Measurements from ENCODE around the gene GUCA2B. TPM values are rescaled to one million over a fixed set of nuclear protein-coding genes. Genes with fewer than 3 reads are reported as not detected.

GUCA2B gene
- polyA plus RNA-seq, 4 donors: 14.4 to 969 (median 622) TPM

GRCh38 chr1:42125552-42125951 lies 27.7 kb upstream of the GUCA2B start:
- 43 to 85% (median 56%) methylated on average over 1 of the region's 1 CpG for WGBS, 3 donors
- H3K36me3 ChIP-seq (ENCODE audit: control insufficient read depth in 3 of 3, insufficient read depth in 2 of 3, low read depth in 1 of 3, low read length in 3 of 3): no peaks in the 10 kb centered on the region
- peaks cover 0 to 2% (median 0%) of the 10 kb centered on the region in 3 donors for H3K27me3 ChIP-seq (ENCODE audit: control insufficient read depth in 3 of 3, insufficient read depth in 3 of 3, low read length in 3 of 3)
- no peak overlapping the region for H3K4me3 ChIP-seq (ENCODE audit: low read depth in 1 of 3, low read length in 3 of 3)
- H3K27ac ChIP-seq (ENCODE audit: low read depth in 1 of 3, low read length in 2 of 3): no peak overlapping the region
- FAIRE-seq (no peak), DNase-seq (no peak)
- H3K9me3 ChIP-seq (ENCODE audit: control insufficient read depth in 2 of 2, insufficient read depth in 1 of 2, low read depth in 1 of 2, low read length in 1 of 2): no peaks in the 10 kb centered on the region
- no peaks in the 10 kb centered on the region for H3K4me1 ChIP-seq (ENCODE audit: control insufficient read depth in 3 of 3, insufficient read depth in 2 of 3, low read depth in 1 of 3, low read length in 2 of 3)

- Histone ChIP-seq H3K27me3 (ENCODE audit: control insufficient read depth in 3 of 3, insufficient read depth in 3 of 3, low read length in 3 of 3) (peaks cover 0 to 2% (median 0%) of the 10 kb centered on the region in 3 donors), H3K4me1 (ENCODE audit: control insufficient read depth in 3 of 3, insufficient read depth in 2 of 3, low read depth in 1 of 3, low read length in 2 of 3) (no peaks in the 10 kb centered on the region), H3K9me3 (ENCODE audit: control insufficient read depth in 2 of 2, insufficient read depth in 1 of 2, low read depth in 1 of 2, low read length in 1 of 2) (no peaks in the 10 kb centered on the region), H3K4me3 (ENCODE audit: low read depth in 1 of 3, low read length in 3 of 3) (no peak overlapping the region), H3K36me3 (ENCODE audit: control insufficient read depth in 3 of 3, insufficient read depth in 2 of 3, low read depth in 1 of 3, low read length in 3 of 3) (no peaks in the 10 kb centered on the region), H3K27ac (ENCODE audit: low read depth in 1 of 3, low read length in 2 of 3) (no peak overlapping the region)
- 89 to 94% (median 92%) methylated on average over 6 of the region's 6 CpGs for WGBS, 3 donors
- no peak for FAIRE-seq
- no peak for DNase-seq
These were observed 25.4 kb upstream of the GUCA2B start for GRCh38 chr1:42127767-42128166.

GRCh38 chr1:42128499-42128898 lies 24.7 kb upstream of the GUCA2B start:
- WGBS, 3 donors: 29 to 55% (median 37%) methylated on average over 2 of the region's 2 CpGs
- DNase-seq (no peak), FAIRE-seq (no peak)
- no peaks in the 10 kb centered on the region for H3K36me3 ChIP-seq (ENCODE audit: control insufficient read depth in 3 of 3, insufficient read depth in 2 of 3, low read depth in 1 of 3, low read length in 3 of 3)
- no peaks in the 10 kb centered on the region for H3K9me3 ChIP-seq (ENCODE audit: control insufficient read depth in 2 of 2, insufficient read depth in 1 of 2, low read depth in 1 of 2, low read length in 1 of 2)
- H3K4me1 ChIP-seq (ENCODE audit: control insufficient read depth in 3 of 3, insufficient read depth in 2 of 3, low read depth in 1 of 3, low read length in 2 of 3): no peaks in the 10 kb centered on the region
- H3K27me3 ChIP-seq (ENCODE audit: control insufficient read depth in 3 of 3, insufficient read depth in 3 of 3, low read length in 3 of 3): peaks cover 0 to 2% (median 0%) of the 10 kb centered on the region in 3 donors
- no peak overlapping the region for H3K4me3 ChIP-seq (ENCODE audit: low read depth in 1 of 3, low read length in 3 of 3)
- no peak overlapping the region for H3K27ac ChIP-seq (ENCODE audit: low read depth in 1 of 3, low read length in 2 of 3)

GRCh38 chr1:42128964-42129363 lies 24.2 kb upstream of the GUCA2B start:
- no peak overlapping the region for H3K4me3 ChIP-seq (ENCODE audit: low read depth in 1 of 3, low read length in 3 of 3)

GRCh38 chr1:42130061-42130660 lies 23.0 kb upstream of the GUCA2B start:
- no peak for FAIRE-seq

More at GRCh38 chr1:42128964-42129363, 24.2 kb upstream of the GUCA2B start:
- H3K36me3 ChIP-seq (ENCODE audit: control insufficient read depth in 3 of 3, insufficient read depth in 2 of 3, low read depth in 1 of 3, low read length in 3 of 3): no peaks in the 10 kb centered on the region
- H3K4me1 ChIP-seq (ENCODE audit: control insufficient read depth in 3 of 3, insufficient read depth in 2 of 3, low read depth in 1 of 3, low read length in 2 of 3): no peaks in the 10 kb centered on the region
- no peak overlapping the region for H3K27ac ChIP-seq (ENCODE audit: low read depth in 1 of 3, low read length in 2 of 3)
- no peaks in the 10 kb centered on the region for H3K9me3 ChIP-seq (ENCODE audit: control insufficient read depth in 2 of 2, insufficient read depth in 1 of 2, low read depth in 1 of 2, low read length in 1 of 2)
- no peak for FAIRE-seq
- no peak for DNase-seq
- WGBS, 3 donors: 36 to 78% (median 59%) methylated on average over 3 of the region's 3 CpGs
- H3K27me3 ChIP-seq (ENCODE audit: control insufficient read depth in 3 of 3, insufficient read depth in 3 of 3, low read length in 3 of 3): peaks cover 0 to 2% (median 0%) of the 10 kb centered on the region in 3 donors

GRCh38 chr1:42133390-42133789 lies 19.8 kb upstream of the GUCA2B start:
- Histone ChIP-seq H3K9me3 (ENCODE audit: control insufficient read depth in 2 of 2, insufficient read depth in 1 of 2, low read depth in 1 of 2, low read length in 1 of 2) (no peaks in the 10 kb centered on the region), H3K4me3 (ENCODE audit: low read depth in 1 of 3, low read length in 3 of 3) (no peak overlapping the region), H3K27ac (ENCODE audit: low read depth in 1 of 3, low read length in 2 of 3) (no peak overlapping the region), H3K36me3 (ENCODE audit: control insufficient read depth in 3 of 3, insufficient read depth in 2 of 3, low read depth in 1 of 3, low read length in 3 of 3) (no peaks in the 10 kb centered on the region), H3K27me3 (ENCODE audit: control insufficient read depth in 3 of 3, insufficient read depth in 3 of 3, low read length in 3 of 3) (peaks cover 0 to 14% (median 2%) of the 10 kb centered on the region in 3 donors), H3K4me1 (ENCODE audit: control insufficient read depth in 3 of 3, insufficient read depth in 2 of 3, low read depth in 1 of 3, low read length in 2 of 3) (no peaks in the 10 kb centered on the region)
- DNase-seq (no peak), FAIRE-seq (no peak)
- WGBS, 3 donors: 41 to 66% (median 50%) methylated on average over 5 of the region's 5 CpGs

More at GRCh38 chr1:42130061-42130660, 23.0 kb upstream of the GUCA2B start:
- Histone ChIP-seq H3K4me1 (ENCODE audit: control insufficient read depth in 3 of 3, insufficient read depth in 2 of 3, low read depth in 1 of 3, low read length in 2 of 3) (no peaks in the 10 kb centered on the region), H3K27ac (ENCODE audit: low read depth in 1 of 3, low read length in 2 of 3) (no peak overlapping the region), H3K9me3 (ENCODE audit: control insufficient read depth in 2 of 2, insufficient read depth in 1 of 2, low read depth in 1 of 2, low read length in 1 of 2) (no peaks in the 10 kb centered on the region), H3K36me3 (ENCODE audit: control insufficient read depth in 3 of 3, insufficient read depth in 2 of 3, low read depth in 1 of 3, low read length in 3 of 3) (no peaks in the 10 kb centered on the region), H3K27me3 (ENCODE audit: control insufficient read depth in 3 of 3, insufficient read depth in 3 of 3, low read length in 3 of 3) (peaks cover 0 to 7% (median 0%) of the 10 kb centered on the region in 3 donors), H3K4me3 (ENCODE audit: low read depth in 1 of 3, low read length in 3 of 3) (no peak overlapping the region)
- no peak for DNase-seq
- WGBS, 3 donors: 79 to 84% (median 79%) methylated on average over 5 of the region's 5 CpGs

- FAIRE-seq (no peak), DNase-seq (no peak)
- 79 to 82% (median 80%) methylated on average over 10 of the region's 10 CpGs for WGBS, 3 donors
- H3K4me1 ChIP-seq (ENCODE audit: control insufficient read depth in 3 of 3, insufficient read depth in 2 of 3, low read depth in 1 of 3, low read length in 2 of 3): no peaks in the 10 kb centered on the region
- H3K27ac ChIP-seq (ENCODE audit: low read depth in 1 of 3, low read length in 2 of 3): no peak overlapping the region
- H3K4me3 ChIP-seq (ENCODE audit: low read depth in 1 of 3, low read length in 3 of 3): no peak overlapping the region
- no peaks in the 10 kb centered on the region for H3K9me3 ChIP-seq (ENCODE audit: control insufficient read depth in 2 of 2, insufficient read depth in 1 of 2, low read depth in 1 of 2, low read length in 1 of 2)
- H3K27me3 ChIP-seq (ENCODE audit: control insufficient read depth in 3 of 3, insufficient read depth in 3 of 3, low read length in 3 of 3): peaks cover 0 to 12% (median 2%) of the 10 kb centered on the region in 3 donors
- H3K36me3 ChIP-seq (ENCODE audit: control insufficient read depth in 3 of 3, insufficient read depth in 2 of 3, low read depth in 1 of 3, low read length in 3 of 3): no peaks in the 10 kb centered on the region
These were observed 19.2 kb upstream of the GUCA2B start for GRCh38 chr1:42133809-42134526.

GRCh38 chr1:42135426-42135825 lies 17.8 kb upstream of the GUCA2B start:
- Histone ChIP-seq H3K27me3 (ENCODE audit: control insufficient read depth in 3 of 3, insufficient read depth in 3 of 3, low read length in 3 of 3) (peaks cover 0 to 14% (median 2%) of the 10 kb centered on the region in 3 donors), H3K4me1 (ENCODE audit: control insufficient read depth in 3 of 3, insufficient read depth in 2 of 3, low read depth in 1 of 3, low read length in 2 of 3) (no peaks in the 10 kb centered on the region), H3K9me3 (ENCODE audit: control insufficient read depth in 2 of 2, insufficient read depth in 1 of 2, low read depth in 1 of 2, low read length in 1 of 2) (no peaks in the 10 kb centered on the region), H3K36me3 (ENCODE audit: control insufficient read depth in 3 of 3, insufficient read depth in 2 of 3, low read depth in 1 of 3, low read length in 3 of 3) (no peaks in the 10 kb centered on the region), H3K4me3 (ENCODE audit: low read depth in 1 of 3, low read length in 3 of 3) (no peak overlapping the region), H3K27ac (ENCODE audit: low read depth in 1 of 3, low read length in 2 of 3) (no peak overlapping the region)
- FAIRE-seq (no peak), DNase-seq (no peak)
- 47 to 69% (median 60%) methylated on average over 3 of the region's 3 CpGs for WGBS, 3 donors
